ENCODE data around the gene C1orf174.

Gene C1orf174

GRCh38 chr1:3925256-3925655 is 25.2 kb upstream of the C1orf174 start:
- no peak overlapping the region for H3K27ac ChIP-seq (ENCODE audit: low read depth, low read length)
- H3K36me3 ChIP-seq (ENCODE audit: low read length): no peaks in the 10 kb centered on the region
- H3K27me3 ChIP-seq (ENCODE audit: low read length): no peaks in the 10 kb centered on the region
- H2AFZ ChIP-seq (ENCODE audit: low read depth, low read length, severe bottlenecking): no peak overlapping the region
- no peak overlapping the region for H3K9ac ChIP-seq (ENCODE audit: low read length)
- no peaks in the 10 kb centered on the region for H3K9me2 ChIP-seq (replicated peaks; ENCODE audit: insufficient read depth, low read length)
- TF ChIP-seq, protein P1, sequence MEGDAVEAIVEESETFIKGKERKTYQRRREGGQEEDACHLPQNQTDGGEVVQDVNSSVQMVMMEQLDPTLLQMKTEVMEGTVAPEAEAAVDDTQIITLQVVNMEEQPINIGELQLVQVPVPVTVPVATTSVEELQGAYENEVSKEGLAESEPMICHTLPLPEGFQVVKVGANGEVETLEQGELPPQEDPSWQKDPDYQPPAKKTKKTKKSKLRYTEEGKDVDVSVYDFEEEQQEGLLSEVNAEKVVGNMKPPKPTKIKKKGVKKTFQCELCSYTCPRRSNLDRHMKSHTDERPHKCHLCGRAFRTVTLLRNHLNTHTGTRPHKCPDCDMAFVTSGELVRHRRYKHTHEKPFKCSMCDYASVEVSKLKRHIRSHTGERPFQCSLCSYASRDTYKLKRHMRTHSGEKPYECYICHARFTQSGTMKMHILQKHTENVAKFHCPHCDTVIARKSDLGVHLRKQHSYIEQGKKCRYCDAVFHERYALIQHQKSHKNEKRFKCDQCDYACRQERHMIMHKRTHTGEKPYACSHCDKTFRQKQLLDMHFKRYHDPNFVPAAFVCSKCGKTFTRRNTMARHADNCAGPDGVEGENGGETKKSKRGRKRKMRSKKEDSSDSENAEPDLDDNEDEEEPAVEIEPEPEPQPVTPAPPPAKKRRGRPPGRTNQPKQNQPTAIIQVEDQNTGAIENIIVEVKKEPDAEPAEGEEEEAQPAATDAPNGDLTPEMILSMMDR (IDR thresholded peaks at IDR 0.05; ENCODE audit: insufficient read depth, low read length, poor library complexity, severe bottlenecking): no peak
- TF ChIP-seq EZH2phosphoT487 (conservative IDR thresholded peaks at IDR 0.05; ENCODE audit: low read length): no peak
- H4K20me1 ChIP-seq (ENCODE audit: low read depth, low read length): no peaks in the 10 kb centered on the region
- peaks cover 8% of the 10 kb centered on the region; the same call in 1 of the 2 replicates for H3F3A ChIP-seq (ENCODE audit: insufficient read depth)
- no peaks in the 10 kb centered on the region for H3K9me3 ChIP-seq (ENCODE audit: insufficient read depth, low read length)
- H3K4me3 ChIP-seq (ENCODE audit: insufficient read depth, low read length, poor library complexity, severe bottlenecking): no peak overlapping the region
- H3K4me2 ChIP-seq (ENCODE audit: low read depth, low read length, poor library complexity, severe bottlenecking): no peak overlapping the region
- no peaks in the 10 kb centered on the region for H3K79me2 ChIP-seq (ENCODE audit: insufficient read depth, low read length)

- Histone ChIP-seq H3K36me3 (ENCODE audit: low read length) (no peaks in the 10 kb centered on the region), H2AFZ (ENCODE audit: low read depth, low read length, severe bottlenecking) (no peak overlapping the region), H3K4me2 (ENCODE audit: low read depth, low read length, poor library complexity, severe bottlenecking) (no peak overlapping the region), H3K79me2 (ENCODE audit: insufficient read depth, low read length) (no peaks in the 10 kb centered on the region), H3K4me3 (ENCODE audit: insufficient read depth, low read length, poor library complexity, severe bottlenecking) (no peak overlapping the region), H3K27me3 (ENCODE audit: low read length) (no peaks in the 10 kb centered on the region), H3K9me2 (replicated peaks; ENCODE audit: insufficient read depth, low read length) (no peaks in the 10 kb centered on the region), H3K27ac (ENCODE audit: low read depth, low read length) (no peak overlapping the region), H3F3A (ENCODE audit: insufficient read depth) (peaks cover 8% of the 10 kb centered on the region; the same call in 1 of the 2 replicates), H3K9ac (ENCODE audit: low read length) (no peak overlapping the region), H4K20me1 (ENCODE audit: low read depth, low read length) (no peaks in the 10 kb centered on the region), H3K9me3 (ENCODE audit: insufficient read depth, low read length) (no peaks in the 10 kb centered on the region)
- TF ChIP-seq, protein P1 (IDR thresholded peaks at IDR 0.05; ENCODE audit: insufficient read depth, low read length, poor library complexity, severe bottlenecking): no peak
- no peak for TF ChIP-seq EZH2phosphoT487 (conservative IDR thresholded peaks at IDR 0.05; ENCODE audit: low read length)
These were observed 24.8 kb upstream of the C1orf174 start for GRCh38 chr1:3924825-3925220.

GRCh38 chr1:3924186-3924824 is 24.2 kb upstream of the C1orf174 start:
- no peak overlapping the region for H3K4me2 ChIP-seq (ENCODE audit: low read depth, low read length, poor library complexity, severe bottlenecking)
- no peak for TF ChIP-seq EZH2phosphoT487 (conservative IDR thresholded peaks at IDR 0.05; ENCODE audit: low read length)
- TF ChIP-seq, protein P1 (IDR thresholded peaks at IDR 0.05; ENCODE audit: insufficient read depth, low read length, poor library complexity, severe bottlenecking): no peak
- no peak overlapping the region for H3K27ac ChIP-seq (ENCODE audit: low read depth, low read length)
- H3K9ac ChIP-seq (ENCODE audit: low read length): no peak overlapping the region
- H3K9me2 ChIP-seq (replicated peaks; ENCODE audit: insufficient read depth, low read length): no peaks in the 10 kb centered on the region
- H3K4me3 ChIP-seq (ENCODE audit: insufficient read depth, low read length, poor library complexity, severe bottlenecking): no peak overlapping the region
- no peak overlapping the region for H2AFZ ChIP-seq (ENCODE audit: low read depth, low read length, severe bottlenecking)
- peaks cover 8% of the 10 kb centered on the region; the same call in 1 of the 2 replicates for H3F3A ChIP-seq (ENCODE audit: insufficient read depth)
- no peaks in the 10 kb centered on the region for H4K20me1 ChIP-seq (ENCODE audit: low read depth, low read length)
- H3K36me3 ChIP-seq (ENCODE audit: low read length): no peaks in the 10 kb centered on the region
- H3K79me2 ChIP-seq (ENCODE audit: insufficient read depth, low read length): no peaks in the 10 kb centered on the region
- H3K9me3 ChIP-seq (ENCODE audit: insufficient read depth, low read length): no peaks in the 10 kb centered on the region
- no peaks in the 10 kb centered on the region for H3K27me3 ChIP-seq (ENCODE audit: low read length)
